Liver (tissue), 2 donors: ENCODE data around the gene TMEM109.

Experiments used
- FOXA1 ChIP-seq: IDR thresholded peaks from 2 replicates; pipeline ENCODE4 v1.6.1; 2016; ENCODE audit warnings: antibody characterized with exemption
- TF ChIP-seq, protein P1 (sequence below): fragments of 150-350 bp; IDR thresholded peaks from 2 replicates; pipeline ENCODE4 v1.5.1; 2017; ENCODE audit warnings: improper control_type of control experiment, low read depth, low read length; ENCODE audit not compliant: missing input control
- TF ChIP-seq, protein P2 (sequence below): IDR thresholded peaks from 2 replicates; pipeline ENCODE4 v1.6.1; 2016; ENCODE audit warnings: antibody characterized with exemption
- TF ChIP-seq, protein P3 (sequence below): IDR thresholded peaks from 2 replicates; pipeline ENCODE4 v1.6.1; 2016; ENCODE audit warnings: antibody characterized with exemption, mild to moderate bottlenecking
- donor health status: healthy.

DNA sequence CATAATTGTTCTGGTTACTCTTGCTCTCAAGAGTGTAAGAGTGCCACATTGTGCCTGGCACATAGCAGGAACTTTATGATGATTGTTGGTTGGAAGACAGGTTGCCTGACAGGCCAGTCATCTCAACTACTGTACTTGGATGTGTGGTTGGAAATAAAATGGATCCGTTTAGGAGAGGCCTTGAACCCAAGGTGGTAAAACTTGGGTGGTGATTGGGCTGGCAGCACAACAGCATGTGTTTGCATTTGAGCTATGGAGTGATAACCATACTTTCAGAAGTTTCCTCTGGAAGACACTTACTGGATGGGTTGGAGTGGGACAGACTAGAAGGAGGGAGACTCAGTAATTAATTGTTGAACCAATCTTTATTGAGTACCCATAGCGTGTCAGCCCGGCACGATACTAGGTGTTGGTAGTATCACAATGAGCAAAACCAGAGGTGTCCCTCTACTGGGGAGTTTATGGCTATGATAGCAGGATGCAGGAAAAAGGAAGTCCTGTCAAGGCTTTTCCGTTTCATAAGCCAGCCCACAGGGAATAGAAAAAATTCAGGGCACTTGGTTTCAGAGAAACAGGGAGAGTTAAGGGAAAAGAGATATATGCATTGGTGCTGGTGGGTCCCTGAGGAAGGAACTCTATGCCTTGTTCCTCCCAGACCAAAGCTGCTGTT, 3.1 kb upstream of the TMEM109 start:
- TF ChIP-seq, protein P1, sequence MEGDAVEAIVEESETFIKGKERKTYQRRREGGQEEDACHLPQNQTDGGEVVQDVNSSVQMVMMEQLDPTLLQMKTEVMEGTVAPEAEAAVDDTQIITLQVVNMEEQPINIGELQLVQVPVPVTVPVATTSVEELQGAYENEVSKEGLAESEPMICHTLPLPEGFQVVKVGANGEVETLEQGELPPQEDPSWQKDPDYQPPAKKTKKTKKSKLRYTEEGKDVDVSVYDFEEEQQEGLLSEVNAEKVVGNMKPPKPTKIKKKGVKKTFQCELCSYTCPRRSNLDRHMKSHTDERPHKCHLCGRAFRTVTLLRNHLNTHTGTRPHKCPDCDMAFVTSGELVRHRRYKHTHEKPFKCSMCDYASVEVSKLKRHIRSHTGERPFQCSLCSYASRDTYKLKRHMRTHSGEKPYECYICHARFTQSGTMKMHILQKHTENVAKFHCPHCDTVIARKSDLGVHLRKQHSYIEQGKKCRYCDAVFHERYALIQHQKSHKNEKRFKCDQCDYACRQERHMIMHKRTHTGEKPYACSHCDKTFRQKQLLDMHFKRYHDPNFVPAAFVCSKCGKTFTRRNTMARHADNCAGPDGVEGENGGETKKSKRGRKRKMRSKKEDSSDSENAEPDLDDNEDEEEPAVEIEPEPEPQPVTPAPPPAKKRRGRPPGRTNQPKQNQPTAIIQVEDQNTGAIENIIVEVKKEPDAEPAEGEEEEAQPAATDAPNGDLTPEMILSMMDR: no peak
- TF ChIP-seq, protein P2, sequence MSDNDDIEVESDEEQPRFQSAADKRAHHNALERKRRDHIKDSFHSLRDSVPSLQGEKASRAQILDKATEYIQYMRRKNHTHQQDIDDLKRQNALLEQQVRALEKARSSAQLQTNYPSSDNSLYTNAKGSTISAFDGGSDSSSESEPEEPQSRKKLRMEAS: no peak
- TF ChIP-seq, protein P3, sequence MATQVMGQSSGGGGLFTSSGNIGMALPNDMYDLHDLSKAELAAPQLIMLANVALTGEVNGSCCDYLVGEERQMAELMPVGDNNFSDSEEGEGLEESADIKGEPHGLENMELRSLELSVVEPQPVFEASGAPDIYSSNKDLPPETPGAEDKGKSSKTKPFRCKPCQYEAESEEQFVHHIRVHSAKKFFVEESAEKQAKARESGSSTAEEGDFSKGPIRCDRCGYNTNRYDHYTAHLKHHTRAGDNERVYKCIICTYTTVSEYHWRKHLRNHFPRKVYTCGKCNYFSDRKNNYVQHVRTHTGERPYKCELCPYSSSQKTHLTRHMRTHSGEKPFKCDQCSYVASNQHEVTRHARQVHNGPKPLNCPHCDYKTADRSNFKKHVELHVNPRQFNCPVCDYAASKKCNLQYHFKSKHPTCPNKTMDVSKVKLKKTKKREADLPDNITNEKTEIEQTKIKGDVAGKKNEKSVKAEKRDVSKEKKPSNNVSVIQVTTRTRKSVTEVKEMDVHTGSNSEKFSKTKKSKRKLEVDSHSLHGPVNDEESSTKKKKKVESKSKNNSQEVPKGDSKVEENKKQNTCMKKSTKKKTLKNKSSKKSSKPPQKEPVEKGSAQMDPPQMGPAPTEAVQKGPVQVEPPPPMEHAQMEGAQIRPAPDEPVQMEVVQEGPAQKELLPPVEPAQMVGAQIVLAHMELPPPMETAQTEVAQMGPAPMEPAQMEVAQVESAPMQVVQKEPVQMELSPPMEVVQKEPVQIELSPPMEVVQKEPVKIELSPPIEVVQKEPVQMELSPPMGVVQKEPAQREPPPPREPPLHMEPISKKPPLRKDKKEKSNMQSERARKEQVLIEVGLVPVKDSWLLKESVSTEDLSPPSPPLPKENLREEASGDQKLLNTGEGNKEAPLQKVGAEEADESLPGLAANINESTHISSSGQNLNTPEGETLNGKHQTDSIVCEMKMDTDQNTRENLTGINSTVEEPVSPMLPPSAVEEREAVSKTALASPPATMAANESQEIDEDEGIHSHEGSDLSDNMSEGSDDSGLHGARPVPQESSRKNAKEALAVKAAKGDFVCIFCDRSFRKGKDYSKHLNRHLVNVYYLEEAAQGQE: no peak
- TF ChIP-seq FOXA1: no peak
